AG04449 (cell line): ENCODE data around the gene MRPS14.
"Not testable (repeated sequence)": the region's sequence is repeated elsewhere in the genome, so short reads cannot be mapped to it uniquely, and the experiment has no call there.

Experiments
- CTCF ChIA-PET: fragments of 350-600 bp; formaldehyde crosslinking; extraction: SDS; loops from one replicate; lab custom pipeline; 2021; ENCODE audit warnings: antibody characterized with exemption; lab: Yijun Ruan, JAX
- POLR2A ChIA-PET: fragments of 400-600, 350-600 bp; formaldehyde crosslinking; extraction: SDS; loops from one replicate; lab custom pipeline; 2020; ENCODE audit warnings: antibody characterized with exemption, inconsistent platforms; lab: Yijun Ruan, JAX
- DNase-seq: peaks from one replicate; pipeline ENCODE4 v3.0.0-alpha.2; 2010; ENCODE audit warnings: low read depth, low spot score
- H3K4me3 ChIP-seq: 2 replicates; pipeline ENCODE4 v1.5.1; 2011; ENCODE audit warnings: low read depth, mild to moderate bottlenecking, control low read depth, low read length
- CTCF ChIP-seq: IDR thresholded peaks from one replicate; pipeline ENCODE4 v1.5.1; 2011; ENCODE audit warnings: mild to moderate bottlenecking, moderate library complexity, low read length, control low read depth, inconsistent platforms; ENCODE audit not compliant: insufficient read depth; ENCODE audit errors: missing control alignments

MRPS14 gene

GRCh38 chr1:175062858-175063257 is 39.6 kb upstream of the MRPS14 start:
- ChIA-PET POLR2A (no interaction called here), CTCF (interaction anchor here (1.2 kb wide), 1 partner anchor 62 kb away, joined by 3 read pairs; no protein-coding TSS in a partner anchor)
- TF ChIP-seq CTCF: no peak
- no peak overlapping the region for H3K4me3 ChIP-seq
- DNase-seq: no peak

GRCh38 chr1:175062339-175062738 is 39.1 kb upstream of the MRPS14 start:
- H3K4me3 ChIP-seq: no peak overlapping the region
- ChIA-PET POLR2A (no interaction called here), CTCF (interaction anchor here (1.2 kb wide), 1 partner anchor 63 kb away, joined by 3 read pairs; no protein-coding TSS in a partner anchor)
- TF ChIP-seq CTCF: no peak
- DNase-seq: no peak

GRCh38 chr1:175054736-175055135 is 31.5 kb upstream of the MRPS14 start:
- DNase-seq: no peak
- ChIA-PET POLR2A (no interaction called here), CTCF (no interaction called here)
- no peak for TF ChIP-seq CTCF
- no peak overlapping the region for H3K4me3 ChIP-seq

GRCh38 chr1:175050992-175051391 is 27.8 kb upstream of the MRPS14 start:
- H3K4me3 ChIP-seq: no peak overlapping the region
- ChIA-PET POLR2A (no interaction called here), CTCF (interaction anchor here (0.8 to 1.2 kb wide), 2 partner anchors 20 to 21 kb away, joined by 3 to 6 read pairs; no protein-coding TSS in a partner anchor)
- DNase-seq: no peak
- TF ChIP-seq CTCF: no peak

GRCh38 chr1:175045519-175045918 is 22.3 kb upstream of the MRPS14 start:
- ChIA-PET CTCF (no interaction called here), POLR2A (no interaction called here)
- H3K4me3 ChIP-seq: no peak overlapping the region
- DNase-seq: no peak
- no peak for TF ChIP-seq CTCF

- TF ChIP-seq CTCF: no peak
- DNase-seq: no peak
- POLR2A ChIA-PET: no interaction called here
- CTCF ChIA-PET: no interaction called here
- H3K4me3 ChIP-seq: no peak overlapping the region
Observed at GRCh38 chr1:175045097-175045496, 21.9 kb upstream of the MRPS14 start.

- CTCF ChIA-PET, H3K4me3 ChIP-seq, POLR2A ChIA-PET: not testable (repeated sequence)
Observed at GRCh38 chr1:175044591-175044990, 21.4 kb upstream of the MRPS14 start.

More at GRCh38 chr1:175044591-175044990, 21.4 kb upstream of the MRPS14 start:
- DNase-seq: not testable (repeated sequence)
